Tibial nerve (tissue), 4 donors: ENCODE data around the gene RSRC2. TPM values are rescaled to one million over a fixed set of nuclear protein-coding genes. Genes with fewer than 3 reads are reported as not detected.
"Not testable (repeated sequence)": the region's sequence is repeated elsewhere in the genome, so short reads cannot be mapped to it uniquely, and the experiment has no call there.

Source experiments
- DNase-seq, 2 donors: peaks; one replicate each; pipeline ENCODE4 v3.0.0-alpha.2; 2019; ENCODE audit warnings: low spot score in 2 of 2
- H3K27ac ChIP-seq, 4 donors: fragments of 200-600 bp; sonication (generic) in 3 of 4; one replicate each; pipeline ENCODE4 v1.5.1; 2017 to 2019; ENCODE audit warnings: mild to moderate bottlenecking in 1 of 4
- H3K27me3 ChIP-seq, 2 donors: fragments of 200-600 bp; sonication (generic) in 1 of 2; one replicate each; pipeline versions ENCODE4 v1.5.1 to v1.6.0; 2017 to 2019
- H3K36me3 ChIP-seq, 3 donors: fragments of 200-600 bp; sonication (generic); one replicate each; pipeline ENCODE4 v1.5.1; 2018 to 2019
- H3K4me1 ChIP-seq, 4 donors: fragments of 200-600 bp; sonication (generic) in 3 of 4; one replicate each; pipeline ENCODE4 v1.5.1; 2017 to 2019
- H3K4me3 ChIP-seq, 4 donors: fragments of 200-600 bp; sonication (generic) in 3 of 4; one replicate each; pipeline ENCODE4 v1.5.1; 2017 to 2019; ENCODE audit warnings: mild to moderate bottlenecking in 1 of 4, moderate library complexity in 1 of 4
- H3K9me3 ChIP-seq, 4 donors: fragments of 200-600 bp; sonication (generic) in 3 of 4; one replicate each; pipeline ENCODE4 v1.5.1; 2017 to 2019
- EP300 ChIP-seq, 2 donors: sonication (generic); formaldehyde crosslinking; IDR thresholded peaks; one replicate each; pipeline ENCODE4 v1.6.1; 2017; ENCODE audit warnings: antibody characterized with exemption in 2 of 2, mild to moderate bottlenecking in 1 of 2
- POLR2A ChIP-seq, 2 donors: fragments of 450-650 bp; IDR thresholded peaks; one replicate each; pipeline ENCODE4 v1.6.1; 2017; ENCODE audit warnings: antibody characterized with exemption in 2 of 2, mild to moderate bottlenecking in 2 of 2, moderate library complexity in 2 of 2
- WGBS, 2 donors: methylation state at CpG; one replicate each; pipeline ENCODE4 v1.1.5; 2018; 5-methylcytosine and 5-hydroxymethylcytosine counted together
- total RNA-seq, 4 donors: library from RNA; depleted of rRNA; stranded (reverse); fragments of >200 nt; gene quantifications; one replicate each; pipeline ENCODE4 v1.1.0, GENCODE V29; 2016
- TF ChIP-seq, protein P1 (sequence below), 5 experiments: fragments of 200-600 bp in 3 of 5; fragments of 450-650 bp in 2 of 5; sonication (generic) in 3 of 5; IDR thresholded peaks; one replicate each; pipeline ENCODE4 v1.5.1; 2016 to 2019; ENCODE audit warnings: antibody characterized with exemption in 5 of 5, mild to moderate bottlenecking in 3 of 5, moderate library complexity in 2 of 5

The RSRC2 gene
- total RNA-seq, 4 donors from 2014 or later, result 66.6 to 128 (median 80.7) TPM

GRCh38 chr12:122495258-122495657, 31.5 kb downstream of the RSRC2 start:
- DNase-seq, result no peak
- Histone ChIP-seq H3K9me3 (no peaks in the 10 kb centered on the region), H3K27ac (no peak overlapping the region), H3K36me3 (peaks cover 0 to 61% (median 0%) of the 10 kb centered on the region in 3 donors), H3K4me3 (no peak overlapping the region), H3K4me1 (peaks cover 0 to 37% (median 15%) of the 10 kb centered on the region in 4 donors), H3K27me3 (no peaks in the 10 kb centered on the region)
- WGBS, 2 donors, result 90 to 93% methylated on average over 7 of the region's 7 CpGs
- TF ChIP-seq, protein P1, sequence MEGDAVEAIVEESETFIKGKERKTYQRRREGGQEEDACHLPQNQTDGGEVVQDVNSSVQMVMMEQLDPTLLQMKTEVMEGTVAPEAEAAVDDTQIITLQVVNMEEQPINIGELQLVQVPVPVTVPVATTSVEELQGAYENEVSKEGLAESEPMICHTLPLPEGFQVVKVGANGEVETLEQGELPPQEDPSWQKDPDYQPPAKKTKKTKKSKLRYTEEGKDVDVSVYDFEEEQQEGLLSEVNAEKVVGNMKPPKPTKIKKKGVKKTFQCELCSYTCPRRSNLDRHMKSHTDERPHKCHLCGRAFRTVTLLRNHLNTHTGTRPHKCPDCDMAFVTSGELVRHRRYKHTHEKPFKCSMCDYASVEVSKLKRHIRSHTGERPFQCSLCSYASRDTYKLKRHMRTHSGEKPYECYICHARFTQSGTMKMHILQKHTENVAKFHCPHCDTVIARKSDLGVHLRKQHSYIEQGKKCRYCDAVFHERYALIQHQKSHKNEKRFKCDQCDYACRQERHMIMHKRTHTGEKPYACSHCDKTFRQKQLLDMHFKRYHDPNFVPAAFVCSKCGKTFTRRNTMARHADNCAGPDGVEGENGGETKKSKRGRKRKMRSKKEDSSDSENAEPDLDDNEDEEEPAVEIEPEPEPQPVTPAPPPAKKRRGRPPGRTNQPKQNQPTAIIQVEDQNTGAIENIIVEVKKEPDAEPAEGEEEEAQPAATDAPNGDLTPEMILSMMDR (IDR thresholded peaks at IDR 0.05), result no peak
- no peak for TF ChIP-seq POLR2A (IDR thresholded peaks at IDR 0.05)
- TF ChIP-seq EP300 (IDR thresholded peaks at IDR 0.05), result no peak

- not testable (repeated sequence) for H3K27ac ChIP-seq, H3K27me3 ChIP-seq, H3K4me3 ChIP-seq, DNase-seq, H3K9me3 ChIP-seq
- WGBS, 2 donors, result 76 to 84% methylated on average over 6 of the region's 6 CpGs
- H3K4me1 ChIP-seq, result peaks cover 0 to 23% (median 4%) of the 10 kb centered on the region in 4 donors
- H3K36me3 ChIP-seq, result peaks cover 0 to 79% (median 5%) of the 10 kb centered on the region in 3 donors
These were observed 33.5 kb downstream of the RSRC2 start for GRCh38 chr12:122493222-122493621.

- Histone ChIP-seq H3K36me3 (peaks cover 0 to 85% (median 16%) of the 10 kb centered on the region in 3 donors), H3K4me3 (no peak overlapping the region), H3K4me1 (peaks cover 0 to 10% (median 0%) of the 10 kb centered on the region in 4 donors), H3K27ac (no peak overlapping the region), H3K9me3 (no peaks in the 10 kb centered on the region), H3K27me3 (no peaks in the 10 kb centered on the region)
- no peak for TF ChIP-seq EP300 (IDR thresholded peaks at IDR 0.05)
- TF ChIP-seq, protein P1 (IDR thresholded peaks at IDR 0.05), result no peak
- no peak for TF ChIP-seq POLR2A (IDR thresholded peaks at IDR 0.05)
- WGBS, 2 donors, result 93 to 96% methylated on average over 2 of the region's 2 CpGs
- DNase-seq, result no peak
These were observed 34.7 kb downstream of the RSRC2 start for GRCh38 chr12:122491991-122492390.

DNA sequence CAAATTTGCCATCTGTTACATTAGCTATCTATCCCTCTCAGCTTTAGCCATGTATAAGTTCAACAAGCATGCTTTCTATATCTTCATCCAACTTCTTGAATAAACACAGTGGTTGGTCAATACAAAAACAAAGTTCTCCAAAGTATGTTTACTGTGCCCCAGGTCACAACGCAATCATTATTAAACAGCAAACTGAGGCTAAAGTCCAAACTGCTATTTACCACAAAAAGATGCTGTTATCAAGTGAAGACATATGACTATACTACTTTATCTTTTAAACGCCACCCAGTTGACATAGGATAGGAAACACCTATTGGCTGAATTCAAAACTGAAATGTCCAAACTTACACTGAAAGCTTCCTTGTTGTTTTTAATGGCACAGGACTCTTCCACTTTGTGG, 37.7 kb downstream of the RSRC2 start:
- TF ChIP-seq, protein P1 (IDR thresholded peaks at IDR 0.05), result no peak
- TF ChIP-seq POLR2A (IDR thresholded peaks at IDR 0.05) (no peak), EP300 (IDR thresholded peaks at IDR 0.05) (no peak)
- H3K36me3 ChIP-seq, result peaks cover 2 to 92% (median 19%) of the 10 kb centered on the region in 3 donors
- H3K4me3 ChIP-seq, result no peak overlapping the region
- H3K27ac ChIP-seq, result no peak overlapping the region
- DNase-seq, result no peak
- no peaks in the 10 kb centered on the region for H3K27me3 ChIP-seq
- H3K4me1 ChIP-seq, result peaks cover 0 to 2% (median 0%) of the 10 kb centered on the region in 4 donors
- 92 to 94% methylated on average over 2 of the region's 2 CpGs for WGBS, 2 donors
- no peaks in the 10 kb centered on the region for H3K9me3 ChIP-seq

GRCh38 chr12:122487807-122488206, 38.9 kb downstream of the RSRC2 start:
- WGBS, 2 donors, result 97 to 98% methylated on average over 3 of the region's 3 CpGs

GRCh38 chr12:122486805-122487426, 39.8 kb downstream of the RSRC2 start:
- DNase-seq, result no peak
- 95% methylated on average over 7 of the region's 7 CpGs for WGBS, 2 donors
- Histone ChIP-seq H3K36me3 (peaks cover 2 to 85% (median 19%) of the 10 kb centered on the region in 3 donors), H3K4me1 (no peaks in the 10 kb centered on the region), H3K27ac (no peak overlapping the region), H3K9me3 (no peaks in the 10 kb centered on the region), H3K27me3 (no peaks in the 10 kb centered on the region), H3K4me3 (no peak overlapping the region)
- no peak for TF ChIP-seq POLR2A (IDR thresholded peaks at IDR 0.05)
- TF ChIP-seq, protein P1 (IDR thresholded peaks at IDR 0.05), result no peak
- no peak for TF ChIP-seq EP300 (IDR thresholded peaks at IDR 0.05)

More at GRCh38 chr12:122487807-122488206, 38.9 kb downstream of the RSRC2 start:
- DNase-seq, H3K4me1 ChIP-seq, H3K4me3 ChIP-seq, H3K9me3 ChIP-seq, H3K27me3 ChIP-seq, H3K27ac ChIP-seq: not testable (repeated sequence)
- H3K36me3 ChIP-seq, result peaks cover 2 to 87% (median 19%) of the 10 kb centered on the region in 3 donors

GRCh38 chr12:122486360-122486759, 40.4 kb downstream of the RSRC2 start:
- H3K4me3 ChIP-seq, H3K4me1 ChIP-seq, DNase-seq, H3K27me3 ChIP-seq, H3K27ac ChIP-seq, H3K9me3 ChIP-seq: not testable (repeated sequence)
- peaks cover 2 to 85% (median 19%) of the 10 kb centered on the region in 3 donors for H3K36me3 ChIP-seq
- WGBS, 2 donors, result 94 to 98% methylated on average over 6 of the region's 6 CpGs

- not testable (repeated sequence) for H3K4me1 ChIP-seq, DNase-seq, H3K9me3 ChIP-seq, H3K27me3 ChIP-seq, H3K4me3 ChIP-seq, H3K27ac ChIP-seq
- H3K36me3 ChIP-seq, result peaks cover 2 to 90% (median 19%) of the 10 kb centered on the region in 3 donors
- 100% methylated on average over 1 of the region's 1 CpG for WGBS, 2 donors
These were observed 42.4 kb downstream of the RSRC2 start for GRCh38 chr12:122484385-122484784.
